Jurkat, Clone E6-1 (cell line): ENCODE data around the gene VPS16.
A peak's percentile ranks its signal among the peaks of the same experiment; 100 is the strongest.
"Not testable (repeated sequence)": the region's sequence is repeated elsewhere in the genome, so short reads cannot be mapped to it uniquely, and the experiment has no call there.

Experiments used
- DNase-seq: peaks from one replicate; pipeline ENCODE4 v3.0.0-alpha.2; 2011; ENCODE audit warnings: low read depth, low spot score
- H3K4me3 ChIP-seq: 2 replicates; pipeline ENCODE4 v1.5.1; 2011; ENCODE audit warnings: mild to moderate bottlenecking, low read length, control low read depth, moderate library complexity

VPS16 gene

GRCh38 chr20:2887715-2888114 lies 47.2 kb downstream of the VPS16 start:
- DNase-seq: no peak
- no peak overlapping the region for H3K4me3 ChIP-seq

DNA sequence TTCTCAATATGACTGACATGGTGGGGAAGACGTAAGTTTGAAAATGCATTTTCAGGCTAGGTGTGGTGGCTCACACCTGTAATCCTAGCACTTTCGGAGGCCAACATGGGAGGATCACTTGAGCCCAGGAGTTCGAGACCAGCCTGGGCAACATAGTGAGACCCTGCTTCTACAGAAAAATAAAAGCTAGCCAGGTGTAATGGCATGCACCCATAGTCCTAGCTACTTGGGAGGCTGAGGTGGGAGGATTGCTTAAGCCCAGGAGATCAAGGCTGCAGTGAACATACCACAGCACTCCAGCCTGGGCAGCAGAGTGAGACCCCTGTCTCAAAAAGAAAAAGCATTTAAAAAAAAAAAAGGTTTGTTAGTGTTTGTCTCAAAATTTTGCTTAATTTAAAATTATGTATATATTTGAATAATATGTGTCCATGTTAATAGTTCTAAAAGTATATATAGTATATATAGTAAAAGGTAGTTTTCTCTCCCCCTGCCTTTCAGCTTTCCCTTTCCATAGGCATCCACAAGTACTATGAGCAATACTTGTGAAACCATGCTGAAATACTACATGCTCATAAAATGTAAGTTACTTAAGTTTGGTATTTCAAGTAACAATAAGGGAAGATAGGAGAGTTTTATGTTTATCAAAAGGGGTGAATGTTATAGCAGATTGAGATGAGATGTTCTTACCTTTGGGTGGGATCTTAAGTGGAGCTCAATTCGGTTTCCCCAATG lies 47.8 kb downstream of the VPS16 start:
- no peak for DNase-seq
- no peak overlapping the region for H3K4me3 ChIP-seq

DNA sequence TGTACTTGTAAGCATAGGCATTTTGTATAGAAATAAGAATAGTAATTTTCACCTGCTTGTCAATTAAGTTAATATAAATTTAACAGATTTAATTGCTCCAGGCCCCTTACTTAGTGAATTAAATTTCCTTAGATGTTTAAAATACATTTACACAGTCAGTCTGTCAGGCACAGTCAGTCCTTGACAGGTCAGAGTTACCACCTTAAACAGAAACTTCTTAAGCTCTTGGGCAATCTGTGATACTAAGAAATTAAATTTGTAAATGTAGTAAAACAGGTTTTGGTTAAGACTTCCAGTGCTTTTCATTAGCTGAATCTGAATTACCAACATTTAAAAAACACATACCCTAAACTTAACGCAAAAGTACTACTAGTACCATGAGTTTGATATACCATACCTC lies 48.7 kb downstream of the VPS16 start:
- no peak for DNase-seq
- no peak overlapping the region for H3K4me3 ChIP-seq

GRCh38 chr20:2889797-2890196 lies 49.3 kb downstream of the VPS16 start:
- no peak for DNase-seq
- H3K4me3 ChIP-seq: no peak overlapping the region

DNA sequence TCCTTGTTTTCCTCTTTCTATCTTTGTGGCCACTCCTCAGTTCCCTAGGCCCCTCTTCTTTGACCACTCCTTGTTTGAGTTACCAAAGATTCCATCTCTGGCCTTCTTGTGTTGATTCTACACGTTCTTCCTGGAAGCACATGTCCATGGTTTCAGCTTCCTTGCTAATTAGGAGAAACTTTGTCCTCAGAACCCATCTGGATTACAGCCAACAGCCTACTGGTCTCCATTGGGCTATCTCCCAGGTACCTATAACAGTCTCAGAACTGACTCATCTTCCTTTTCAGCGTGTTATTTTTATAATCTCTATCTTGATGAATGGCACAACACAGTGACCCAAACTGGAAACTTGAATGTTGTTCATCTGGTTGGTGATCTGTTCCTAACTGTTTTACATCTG lies 50.2 kb downstream of the VPS16 start:
- DNase-seq: no peak
- H3K4me3 ChIP-seq: no peak overlapping the region

- DNase-seq: no peak
Measured at GRCh38 chr20:2891343-2891742, 50.8 kb downstream of the VPS16 start.

DNA sequence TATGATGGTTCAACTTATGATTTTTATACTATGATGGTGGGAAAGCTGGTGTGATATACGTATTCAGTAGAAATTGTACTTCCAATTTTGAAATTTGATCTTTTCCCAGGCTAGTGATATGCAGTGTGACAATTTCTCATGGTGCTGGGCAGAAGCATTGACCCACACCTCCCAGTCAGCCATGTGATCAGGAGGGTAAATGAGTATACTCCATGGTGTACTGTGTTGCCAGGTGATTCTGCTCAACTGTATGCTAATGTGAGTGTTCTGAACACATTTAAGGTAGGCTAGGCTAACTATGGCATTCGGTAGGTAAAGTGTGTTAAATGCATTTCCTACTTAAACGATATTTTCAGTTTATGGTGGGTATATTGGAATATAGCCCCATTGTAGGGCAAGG lies 51.8 kb downstream of the VPS16 start:
- no peak overlapping the region for H3K4me3 ChIP-seq
- no peak for DNase-seq

More at GRCh38 chr20:2891343-2891742, 50.8 kb downstream of the VPS16 start:
- no peak overlapping the region for H3K4me3 ChIP-seq

DNA sequence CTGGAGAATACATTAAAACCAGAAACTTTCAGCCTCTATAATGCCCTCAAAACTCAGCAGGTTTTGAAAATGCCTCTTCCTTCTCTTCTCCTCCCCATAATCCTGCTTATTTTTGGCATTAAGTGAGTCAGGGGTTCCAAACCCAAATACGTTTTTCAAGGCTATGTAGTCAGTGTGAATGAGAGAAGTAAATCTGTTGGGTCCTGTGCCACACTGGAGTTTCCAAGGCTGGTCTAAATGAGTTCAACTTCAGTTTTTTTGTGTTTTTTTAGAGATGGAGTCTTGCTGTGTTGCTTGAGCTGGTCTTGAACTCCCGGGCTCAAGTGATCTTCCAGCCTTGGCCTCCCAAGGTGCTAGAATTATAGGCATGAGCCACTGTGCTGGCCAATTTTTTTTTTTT lies 53.7 kb downstream of the VPS16 start:
- H3K4me3 ChIP-seq: no peak overlapping the region
- no peak for DNase-seq

GRCh38 chr20:2895154-2895553 lies 54.6 kb downstream of the VPS16 start:
- not testable (repeated sequence) for DNase-seq, H3K4me3 ChIP-seq

DNA sequence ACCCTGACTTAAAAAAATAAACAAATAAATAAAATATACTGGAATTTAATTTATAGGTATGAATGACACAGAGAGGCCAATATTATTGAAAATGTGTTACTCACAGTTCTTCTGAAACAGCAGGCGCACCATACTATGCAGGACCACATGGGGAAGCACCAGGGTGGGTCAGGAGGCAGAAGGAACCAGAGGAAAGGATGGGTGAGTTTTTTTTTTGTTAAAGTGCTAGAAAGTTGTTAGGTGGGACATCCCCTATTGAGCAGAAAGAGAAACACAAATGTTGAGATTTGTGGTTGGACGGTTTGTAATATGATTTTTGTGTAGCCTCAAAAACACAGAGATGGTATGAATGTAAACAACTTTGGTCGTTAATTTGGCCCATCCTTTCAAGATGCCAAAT lies 58.7 kb downstream of the VPS16 start:
- no peak overlapping the region for H3K4me3 ChIP-seq
- DNase-seq: no peak

GRCh38 chr20:2900845-2901592 lies 60.5 kb downstream of the VPS16 start:
- DNase-seq: peak; percentile 73

GRCh38 chr20:2902291-2902690 lies 61.7 kb downstream of the VPS16 start:
- H3K4me3 ChIP-seq: no peak overlapping the region
- no peak for DNase-seq

More at GRCh38 chr20:2900845-2901592, 60.5 kb downstream of the VPS16 start:
- H3K4me3 ChIP-seq: peak overlapping the region; percentile 1; the same call in 1 of the 2 replicates

DNA sequence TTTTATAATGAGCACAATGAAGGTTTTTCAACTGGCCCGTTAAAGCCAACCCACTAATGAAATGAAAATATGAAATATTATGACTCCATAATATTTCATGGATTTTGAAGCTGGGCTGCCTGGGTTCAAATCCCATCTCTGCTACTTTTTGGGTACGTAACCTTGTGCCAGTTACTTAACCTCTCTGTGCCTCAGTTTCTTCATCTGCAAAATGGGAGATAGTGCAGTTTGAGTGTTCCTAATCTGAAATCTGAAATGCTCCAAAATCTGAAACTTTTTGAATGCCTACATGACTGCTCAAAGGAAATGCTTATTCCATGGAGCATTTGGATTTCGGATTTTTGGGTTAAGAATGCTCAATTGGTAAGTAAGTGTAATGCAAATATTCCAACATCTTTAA lies 62.3 kb downstream of the VPS16 start:
- no peak for DNase-seq
- H3K4me3 ChIP-seq: no peak overlapping the region

- DNase-seq: no peak
- no peak overlapping the region for H3K4me3 ChIP-seq
Measured at GRCh38 chr20:2903686-2904085, 63.1 kb downstream of the VPS16 start.

DNA sequence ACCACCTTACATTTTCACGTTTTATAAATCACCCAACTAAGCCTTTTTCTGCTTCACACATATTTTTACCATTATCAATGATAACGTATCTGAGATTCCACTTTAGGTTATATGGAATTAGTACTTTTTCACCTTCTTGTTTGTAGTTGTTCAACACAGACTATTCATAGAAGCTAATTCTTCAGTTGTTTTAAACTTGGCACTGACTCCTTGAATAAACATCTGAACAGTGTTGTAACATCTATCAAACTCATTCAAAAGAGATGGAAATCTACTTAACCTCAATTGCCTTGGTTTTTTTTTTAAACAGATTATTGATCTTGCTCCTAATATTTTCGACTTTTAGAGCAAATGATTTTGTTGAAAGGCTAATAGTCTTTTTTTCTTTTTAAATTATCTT lies 67.0 kb downstream of the VPS16 start:
- no peak overlapping the region for H3K4me3 ChIP-seq
- no peak for DNase-seq

- no peak overlapping the region for H3K4me3 ChIP-seq
- DNase-seq: no peak
Measured at GRCh38 chr20:2909953-2910352, 69.4 kb downstream of the VPS16 start.

- no peak for DNase-seq
Measured at GRCh38 chr20:2911200-2911599, 70.7 kb downstream of the VPS16 start.

DNA sequence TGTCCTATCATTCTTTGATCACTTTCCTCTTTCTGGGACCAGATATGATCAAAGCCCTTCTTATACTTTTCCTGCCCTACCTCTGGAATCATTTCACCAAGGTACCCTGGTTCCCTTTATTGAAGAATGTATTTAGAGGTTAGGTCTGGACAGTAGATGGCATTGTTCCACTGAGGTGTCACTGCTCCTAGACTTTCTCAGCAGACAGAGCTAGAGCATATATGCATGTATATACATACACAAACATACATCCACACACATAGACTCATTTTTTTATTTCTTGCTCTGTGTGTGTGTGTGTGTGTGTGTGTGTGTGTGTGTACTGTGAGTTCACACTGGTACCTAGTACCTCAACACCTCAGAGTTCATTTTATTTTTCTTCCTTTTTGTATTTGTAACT lies 73.6 kb downstream of the VPS16 start:
- no peak overlapping the region for H3K4me3 ChIP-seq
- peak; percentile 6 for DNase-seq

More at GRCh38 chr20:2911200-2911599, 70.7 kb downstream of the VPS16 start:
- no peak overlapping the region for H3K4me3 ChIP-seq
